ENCODE measurements around the gene GLB1L3.
"Not testable (repeated sequence)": the region's sequence is repeated elsewhere in the genome, so short reads cannot be mapped to it uniquely, and the experiment has no call there.

Gene GLB1L3

GRCh38 chr11:134252346-134253187 lies 23.6 kb upstream of the GLB1L3 start:
- DNase-seq = no peak

GRCh38 chr11:134253188-134253993 lies 22.8 kb upstream of the GLB1L3 start, which contains the start of the genes ACAD8 and THYN1:
ACAD8 (plus strand) TSS chr11:134253568; CDS start chr11:134253601, 33 bp downstream.
THYN1 (minus strand) TSS chr11:134253352; CDS start chr11:134252882, 470 bp downstream.
- peak; percentile 96 for DNase-seq

- no peak for DNase-seq
These were observed 21.6 kb upstream of the GLB1L3 start for GRCh38 chr11:134254433-134255183.

- DNase-seq = not testable (repeated sequence)
These were observed 21.0 kb upstream of the GLB1L3 start for GRCh38 chr11:134255184-134255561.

- DNase-seq = no peak
These were observed 19.1 kb upstream of the GLB1L3 start for GRCh38 chr11:134257101-134257500.

GRCh38 chr11:134258577-134258976 lies 17.6 kb upstream of the GLB1L3 start:
- DNase-seq = no peak

GRCh38 chr11:134260503-134260902 lies 15.7 kb upstream of the GLB1L3 start:
- DNase-seq = no peak

GRCh38 chr11:134260983-134261382 lies 15.2 kb upstream of the GLB1L3 start:
- no peak for DNase-seq

GRCh38 chr11:134261626-134262488 lies 14.3 kb upstream of the GLB1L3 start:
- DNase-seq = no peak

- DNase-seq = no peak
These were observed 11.0 kb upstream of the GLB1L3 start for GRCh38 chr11:134264966-134265764.

GRCh38 chr11:134266440-134266839 lies 9.7 kb upstream of the GLB1L3 start:
- DNase-seq = no peak

- DNase-seq = no peak
These were observed 9.3 kb upstream of the GLB1L3 start for GRCh38 chr11:134266841-134267251.

- DNase-seq = no peak
These were observed 8.7 kb upstream of the GLB1L3 start for GRCh38 chr11:134267461-134267860.

GRCh38 chr11:134267966-134268365 lies 8.2 kb upstream of the GLB1L3 start:
- no peak for DNase-seq

GRCh38 chr11:134270250-134270714 lies 5.9 kb upstream of the GLB1L3 start:
- DNase-seq = no peak

- no peak for DNase-seq
These were observed 4.2 kb upstream of the GLB1L3 start for GRCh38 chr11:134271978-134272377.

- no peak for DNase-seq
These were observed 3.5 kb upstream of the GLB1L3 start for GRCh38 chr11:134272381-134273316.

- no peak for DNase-seq
These were observed 2.9 kb upstream of the GLB1L3 start for GRCh38 chr11:134273317-134273712.

- DNase-seq = no peak
These were observed 1.0 kb upstream of the GLB1L3 start for GRCh38 chr11:134275188-134275533.

All from GDM1 (cell line).